HG02759 (cell line): ENCODE measurements around the gene PPP2R2B.
A peak's percentile ranks its signal among the peaks of the same experiment; 100 is the strongest.

Source experiments
- ATAC-seq: cut with Tn5 transposase; IDR thresholded peaks from one replicate; pipeline ENCODE4 v1.9.1; 2021; ENCODE audit warnings: mild to moderate bottlenecking, moderate library complexity; ENCODE audit not compliant: unreplicated experiment

The PPP2R2B gene

GRCh38 chr5:146828385-146828784 is 50.2 kb downstream of the PPP2R2B start:
- no peak for ATAC-seq

GRCh38 chr5:146827901-146828300 is 50.7 kb downstream of the PPP2R2B start:
- ATAC-seq: no peak

- ATAC-seq: no peak
Observed at GRCh38 chr5:146825033-146825432, 53.5 kb downstream of the PPP2R2B start.

- no peak for ATAC-seq
Observed at GRCh38 chr5:146821732-146822131, 56.8 kb downstream of the PPP2R2B start.

GRCh38 chr5:146820987-146821386 is 57.6 kb downstream of the PPP2R2B start:
- no peak for ATAC-seq

GRCh38 chr5:146818822-146819221 is 59.7 kb downstream of the PPP2R2B start:
- ATAC-seq: no peak

GRCh38 chr5:146817973-146818372 is 60.6 kb downstream of the PPP2R2B start:
- no peak for ATAC-seq

- no peak for ATAC-seq
Observed at GRCh38 chr5:146816775-146817387, 61.7 kb downstream of the PPP2R2B start.

GRCh38 chr5:146815411-146815810 is 63.1 kb downstream of the PPP2R2B start:
- no peak for ATAC-seq

GRCh38 chr5:146813346-146814157 is 65.0 kb downstream of the PPP2R2B start:
- peak; percentile 86 for ATAC-seq

GRCh38 chr5:146805081-146805480 is 73.5 kb downstream of the PPP2R2B start:
- ATAC-seq: no peak

GRCh38 chr5:146802945-146803522 is 75.5 kb downstream of the PPP2R2B start:
- no peak for ATAC-seq

- ATAC-seq: no peak
Observed at GRCh38 chr5:146799671-146800070, 78.9 kb downstream of the PPP2R2B start.

- no peak for ATAC-seq
Observed at GRCh38 chr5:146799231-146799630, 79.3 kb downstream of the PPP2R2B start.

- ATAC-seq: no peak
Observed at GRCh38 chr5:146797658-146798057, 80.9 kb downstream of the PPP2R2B start.

GRCh38 chr5:146796911-146797310 is 81.6 kb downstream of the PPP2R2B start:
- no peak for ATAC-seq

GRCh38 chr5:146796144-146796543 is 82.4 kb downstream of the PPP2R2B start:
- no peak for ATAC-seq

- peak; percentile 47 for ATAC-seq
Observed at GRCh38 chr5:146794326-146795029, 84.1 kb downstream of the PPP2R2B start.

GRCh38 chr5:146793709-146794108 is 84.8 kb downstream of the PPP2R2B start:
- no peak for ATAC-seq

GRCh38 chr5:146791471-146791870 is 87.1 kb downstream of the PPP2R2B start:
- ATAC-seq: no peak
